ACC112 (cell line): Measurements from ENCODE around the gene NTSR1.

Experiments used
- H2AFZ ChIP-seq: fragments of 200-600 bp; sonication (generic); one replicate; pipeline ENCODE4 v1.6.0; 2017; ENCODE audit warnings: antibody characterized with exemption, low read length; ENCODE audit not compliant: unreplicated experiment
- H3K27ac ChIP-seq: fragments of 200-600 bp; sonication (generic); 2 replicates; pipeline ENCODE4 v1.5.1; 2014; ENCODE audit warnings: low read depth, mild to moderate bottlenecking, antibody characterized with exemption, low read length, moderate library complexity
- H3K27me3 ChIP-seq: fragments of 200-600 bp; sonication (generic); 2 replicates; pipeline ENCODE4 v1.6.1; 2014; ENCODE audit warnings: mild to moderate bottlenecking, antibody characterized with exemption, low read length, moderate library complexity, mixed read lengths; ENCODE audit not compliant: insufficient read depth
- H3K36me3 ChIP-seq: fragments of 200-600 bp; sonication (generic); 2 replicates; pipeline ENCODE4 v1.6.1; 2016; ENCODE audit warnings: mild to moderate bottlenecking, antibody characterized with exemption, low read length, moderate library complexity, mixed read lengths; ENCODE audit not compliant: insufficient read depth
- H3K4me1 ChIP-seq: fragments of 200-600 bp; sonication (generic); one replicate; pipeline ENCODE4 v1.6.1; 2016; ENCODE audit warnings: low read length, mixed read lengths; ENCODE audit not compliant: insufficient read depth, unreplicated experiment, control insufficient read depth
- H3K4me3 ChIP-seq: fragments of 200-600 bp; sonication (generic); 2 replicates; pipeline ENCODE4 v1.5.1; 2014; ENCODE audit warnings: mild to moderate bottlenecking, low read depth, low read length
- H3K79me2 ChIP-seq: fragments of 200-600 bp; sonication (generic); one replicate; pipeline ENCODE4 v1.6.0; 2016; ENCODE audit warnings: low read length; ENCODE audit not compliant: control insufficient read depth, unreplicated experiment, insufficient read depth

The NTSR1 gene

DNA sequence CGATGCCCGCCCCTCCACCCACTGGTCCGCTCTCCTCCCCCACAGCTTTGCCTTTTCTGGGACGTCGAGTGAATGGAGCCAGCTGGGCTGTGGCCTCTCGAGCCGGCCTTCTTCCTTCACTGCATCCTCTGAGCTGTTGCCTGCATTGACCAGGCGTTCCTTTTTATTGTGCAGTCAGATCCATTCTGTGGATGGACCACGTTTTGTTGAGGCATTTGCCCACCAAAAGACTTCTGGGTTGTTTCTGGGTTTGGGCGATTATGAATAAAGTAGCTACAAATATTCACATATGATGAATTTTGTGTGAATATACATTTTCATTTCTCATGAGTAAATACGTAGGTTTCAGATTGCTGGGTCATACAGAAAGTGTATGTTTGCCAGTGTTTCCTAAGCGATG lies 9.9 kb downstream of the NTSR1 start:
- Histone ChIP-seq H3K27me3 (peaks cover 40% of the 10 kb centered on the region), H3K27ac (no peak overlapping the region), H3K4me3 (no peak overlapping the region), H3K4me1 (no peaks in the 10 kb centered on the region), H3K36me3 (no peaks in the 10 kb centered on the region), H2AFZ (no peak overlapping the region), H3K79me2 (no peaks in the 10 kb centered on the region)

- H3K79me2 ChIP-seq = no peaks in the 10 kb centered on the region
- H3K36me3 ChIP-seq = no peaks in the 10 kb centered on the region
- H3K4me3 ChIP-seq = no peak overlapping the region
- H3K27me3 ChIP-seq = peaks cover 47% of the 10 kb centered on the region
- H2AFZ ChIP-seq = no peak overlapping the region
- H3K4me1 ChIP-seq = no peaks in the 10 kb centered on the region
- no peak overlapping the region for H3K27ac ChIP-seq
Measured at GRCh38 chr20:62719250-62719935, 10.8 kb downstream of the NTSR1 start.

GRCh38 chr20:62721511-62722370 lies 13.1 kb downstream of the NTSR1 start:
- Histone ChIP-seq H2AFZ (no peak overlapping the region), H3K27me3 (peaks cover 64% of the 10 kb centered on the region), H3K4me1 (no peaks in the 10 kb centered on the region), H3K36me3 (no peaks in the 10 kb centered on the region), H3K79me2 (no peaks in the 10 kb centered on the region), H3K27ac (no peak overlapping the region), H3K4me3 (no peak overlapping the region)

DNA sequence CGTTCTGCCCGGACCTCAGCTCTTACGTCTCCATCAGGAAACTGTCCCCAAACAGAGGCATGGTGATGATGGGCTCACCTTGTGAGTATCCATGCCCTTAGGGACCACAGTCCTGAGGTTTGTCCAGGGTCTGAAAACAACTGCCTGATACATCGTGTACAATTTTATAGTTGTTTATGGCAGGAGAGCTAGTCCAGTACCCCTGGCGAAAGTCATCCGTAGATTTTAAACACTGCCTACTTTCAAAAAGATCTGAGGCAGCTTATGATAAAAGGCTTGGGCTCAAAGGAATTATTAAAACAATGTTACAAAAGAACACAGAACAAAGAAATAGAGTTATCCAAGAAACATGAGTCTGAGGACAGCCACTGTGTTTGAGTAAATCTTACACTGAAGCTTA lies 14.0 kb downstream of the NTSR1 start:
- peaks cover 60% of the 10 kb centered on the region for H3K27me3 ChIP-seq
- H3K79me2 ChIP-seq = no peaks in the 10 kb centered on the region
- H3K36me3 ChIP-seq = no peaks in the 10 kb centered on the region

GRCh38 chr20:62723351-62723750 lies 14.7 kb downstream of the NTSR1 start:
- peaks cover 62% of the 10 kb centered on the region for H3K27me3 ChIP-seq
- H3K79me2 ChIP-seq = no peaks in the 10 kb centered on the region
- H2AFZ ChIP-seq = no peak overlapping the region
- H3K27ac ChIP-seq = no peak overlapping the region
- no peaks in the 10 kb centered on the region for H3K36me3 ChIP-seq
- H3K4me1 ChIP-seq = no peaks in the 10 kb centered on the region
- no peak overlapping the region for H3K4me3 ChIP-seq

More for the DNA sequence above, 14.0 kb downstream of the NTSR1 start:
- Histone ChIP-seq H3K4me1 (no peaks in the 10 kb centered on the region), H3K4me3 (no peak overlapping the region), H2AFZ (no peak overlapping the region), H3K27ac (no peak overlapping the region)

GRCh38 chr20:62723768-62724450 lies 15.3 kb downstream of the NTSR1 start:
- no peak overlapping the region for H2AFZ ChIP-seq
- H3K27me3 ChIP-seq = peaks cover 66% of the 10 kb centered on the region

GRCh38 chr20:62724692-62725595 lies 16.3 kb downstream of the NTSR1 start:
- Histone ChIP-seq H3K27ac (no peak overlapping the region), H3K27me3 (peaks cover 63% of the 10 kb centered on the region), H2AFZ (no peak overlapping the region), H3K4me3 (no peak overlapping the region), H3K79me2 (no peaks in the 10 kb centered on the region), H3K36me3 (no peaks in the 10 kb centered on the region), H3K4me1 (no peaks in the 10 kb centered on the region)

More at GRCh38 chr20:62723768-62724450, 15.3 kb downstream of the NTSR1 start:
- H3K27ac ChIP-seq = no peak overlapping the region
- no peak overlapping the region for H3K4me3 ChIP-seq
- H3K79me2 ChIP-seq = no peaks in the 10 kb centered on the region
- H3K36me3 ChIP-seq = no peaks in the 10 kb centered on the region
- H3K4me1 ChIP-seq = no peaks in the 10 kb centered on the region

DNA sequence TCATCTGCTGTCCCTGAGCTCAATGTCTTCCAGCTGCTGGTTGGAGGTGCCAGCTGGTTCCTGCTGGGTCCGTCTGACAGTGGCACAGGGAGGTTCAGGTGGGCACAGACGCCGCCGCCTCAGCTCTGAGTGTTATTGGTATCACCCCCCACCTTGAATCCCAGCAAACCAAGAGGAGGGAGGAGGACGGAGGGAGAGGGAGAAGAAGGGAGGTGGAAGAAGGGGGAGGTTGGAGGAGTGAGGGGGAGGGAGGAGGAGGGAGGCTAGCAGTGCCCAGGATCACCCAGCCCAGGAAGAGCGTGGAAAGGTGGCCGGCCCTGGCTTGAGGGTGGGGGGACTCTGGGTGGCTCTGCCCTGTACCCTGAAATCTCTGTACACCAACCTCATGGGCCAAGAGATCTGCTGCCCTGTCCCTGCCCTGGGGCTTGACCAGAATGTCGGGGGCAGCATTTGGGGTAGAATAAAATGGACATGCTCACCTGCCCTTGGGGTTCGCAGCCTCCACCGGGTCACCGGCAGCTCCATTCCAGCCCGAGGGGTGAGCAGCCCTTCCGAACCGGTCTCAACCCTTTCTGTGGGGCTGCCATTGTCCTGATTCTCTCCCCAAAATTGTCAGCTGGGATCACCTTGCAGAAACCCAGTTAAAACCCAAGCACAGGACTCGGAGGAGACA lies 17.1 kb downstream of the NTSR1 start:
- no peak overlapping the region for H3K4me3 ChIP-seq
- H3K27ac ChIP-seq = no peak overlapping the region
- no peaks in the 10 kb centered on the region for H3K4me1 ChIP-seq
- H2AFZ ChIP-seq = no peak overlapping the region
- peaks cover 63% of the 10 kb centered on the region for H3K27me3 ChIP-seq
- H3K36me3 ChIP-seq = no peaks in the 10 kb centered on the region
- H3K79me2 ChIP-seq = no peaks in the 10 kb centered on the region

DNA sequence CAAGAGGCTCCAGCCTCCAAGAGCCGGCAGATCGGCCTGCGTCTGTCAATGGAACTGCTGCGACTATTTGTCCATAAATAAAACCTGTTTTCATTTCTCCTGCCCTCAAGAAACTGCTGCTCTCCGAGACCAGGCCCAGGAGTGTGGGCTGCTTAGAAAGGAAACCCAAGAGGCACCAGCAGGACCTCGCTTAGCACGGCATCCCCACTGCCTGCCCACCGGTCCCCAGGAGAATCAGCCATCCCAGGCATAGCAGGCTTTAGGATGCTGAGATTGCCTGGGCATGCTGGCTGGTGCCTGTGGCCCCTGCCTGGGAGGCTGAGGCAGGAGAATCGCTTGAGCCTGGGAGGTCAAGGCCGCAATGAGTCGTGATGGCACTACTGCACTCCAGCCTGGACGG lies 17.6 kb downstream of the NTSR1 start:
- no peak overlapping the region for H3K27ac ChIP-seq
- H3K4me1 ChIP-seq = no peaks in the 10 kb centered on the region
- H3K36me3 ChIP-seq = no peaks in the 10 kb centered on the region
- no peak overlapping the region for H2AFZ ChIP-seq
- no peak overlapping the region for H3K4me3 ChIP-seq
- H3K79me2 ChIP-seq = no peaks in the 10 kb centered on the region
- H3K27me3 ChIP-seq = peaks cover 62% of the 10 kb centered on the region
